Mesodermal cell (in vitro differentiated cells): Measurements from ENCODE around the gene FGF1.

Experiments
- H3K27ac ChIP-seq: 2 replicates; pipeline ENCODE4 v1.7.0; 2013; ENCODE audit warnings: mild to moderate bottlenecking, low read depth, low read length, moderate library complexity; ENCODE audit not compliant: severe bottlenecking
- H3K36me3 ChIP-seq: 2 replicates; pipeline ENCODE4 v1.7.1; 2013; ENCODE audit warnings: mild to moderate bottlenecking, low read length, moderate library complexity; ENCODE audit not compliant: control insufficient read depth, insufficient read depth
- H3K4me1 ChIP-seq: one replicate; pipeline ENCODE4 v1.7.1; 2013; ENCODE audit warnings: mild to moderate bottlenecking, low read length; ENCODE audit not compliant: insufficient read depth, control insufficient read depth, poor library complexity, severe bottlenecking
- H3K4me3 ChIP-seq: 2 replicates; pipeline ENCODE4 v1.7.0; 2013; ENCODE audit warnings: low read length, control low read depth, mild to moderate bottlenecking; ENCODE audit not compliant: insufficient read depth, poor library complexity, severe bottlenecking; ENCODE audit errors: extremely low read depth
- H3K9me3 ChIP-seq: 2 replicates; pipeline ENCODE4 v1.7.1; 2013; ENCODE audit warnings: mild to moderate bottlenecking, low read length, moderate library complexity; ENCODE audit not compliant: control insufficient read depth
- WGBS, 2 experiments: methylation state at CpG; one replicate each; pipeline ENCODE4 v1.1.5; 2013; ENCODE audit warnings: missing lambda C conversion rate in 2 of 2; ENCODE audit not compliant: insufficient coverage in 2 of 2; 5-methylcytosine and 5-hydroxymethylcytosine counted together

Gene FGF1

GRCh38 chr5:142643634-142644033 lies 42.3 kb downstream of the FGF1 start:
- no peaks in the 10 kb centered on the region for H3K9me3 ChIP-seq
- H3K36me3 ChIP-seq, result no peaks in the 10 kb centered on the region
- 83 to 88% methylated on average over 4 of the region's 5 CpGs for WGBS, 2 experiments
- peaks cover 35% of the 10 kb centered on the region for H3K4me1 ChIP-seq
- H3K4me3 ChIP-seq, result no peak overlapping the region
- H3K27ac ChIP-seq, result peak overlapping the region; percentile 81

- H3K4me3 ChIP-seq, result no peak overlapping the region
- H3K27ac ChIP-seq, result no peak overlapping the region
- H3K4me1 ChIP-seq, result peaks cover 37% of the 10 kb centered on the region
- H3K36me3 ChIP-seq, result no peaks in the 10 kb centered on the region
- WGBS, 2 experiments, result 85 to 90% methylated on average over 3 of the region's 3 CpGs
- no peaks in the 10 kb centered on the region for H3K9me3 ChIP-seq
Observed at GRCh38 chr5:142642427-142642826, 43.5 kb downstream of the FGF1 start.

DNA sequence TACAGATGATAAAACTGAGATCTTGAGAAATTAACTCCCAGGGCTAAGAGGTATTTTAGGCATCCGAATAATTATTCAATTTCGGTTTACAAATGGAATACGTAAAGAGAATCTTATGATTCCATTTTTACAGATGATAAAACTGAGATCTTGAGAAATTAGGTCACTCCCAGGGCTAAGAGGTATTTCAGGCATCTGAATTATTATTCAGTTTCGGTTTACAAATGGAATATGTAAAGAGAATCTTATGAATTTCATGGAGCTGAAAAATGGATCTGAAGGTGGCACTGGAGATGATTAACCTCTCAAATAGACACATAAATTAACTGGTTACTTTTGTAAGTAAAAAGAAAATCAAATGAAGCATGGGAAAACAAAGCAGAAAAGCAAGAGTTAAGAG lies 44.2 kb downstream of the FGF1 start:
- Histone ChIP-seq H3K4me3 (no peak overlapping the region), H3K36me3 (no peaks in the 10 kb centered on the region), H3K27ac (no peak overlapping the region), H3K4me1 (peaks cover 37% of the 10 kb centered on the region), H3K9me3 (no peaks in the 10 kb centered on the region)
- WGBS, 2 experiments, result 91 to 100% methylated on average over 1 to 3 of the region's 4 CpGs

DNA sequence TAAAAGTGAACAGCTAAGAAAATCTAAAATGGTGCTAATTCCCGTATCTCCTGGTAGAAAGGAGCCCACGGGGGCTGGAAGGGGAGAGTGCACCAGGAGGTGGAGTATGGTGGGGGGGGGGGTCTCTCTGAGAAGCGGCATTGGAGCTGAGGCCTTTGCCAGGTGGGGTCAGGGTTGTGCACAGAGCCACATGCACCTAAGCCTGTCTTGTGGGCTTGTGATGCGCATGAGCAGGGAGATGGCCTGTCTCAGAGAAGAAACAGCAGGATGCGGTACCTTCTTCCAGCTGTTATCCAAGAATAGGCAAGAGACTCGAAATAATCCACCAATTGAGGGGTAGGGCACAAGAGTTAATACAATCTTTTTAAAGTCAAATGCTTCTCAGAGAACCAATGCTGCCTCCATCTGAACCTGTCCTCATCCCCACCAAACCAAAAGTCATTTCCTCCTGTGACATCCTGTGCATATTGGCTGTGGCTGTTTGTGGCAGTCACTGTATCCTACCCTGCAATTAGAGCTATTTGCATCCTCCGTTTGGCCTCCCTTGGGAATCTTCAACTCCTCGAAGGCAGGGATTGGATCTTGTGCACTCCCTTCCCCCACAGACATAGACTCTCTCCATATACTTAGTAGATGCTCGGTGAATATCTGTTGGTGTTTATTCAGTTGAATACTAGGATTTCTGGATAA lies 45.4 kb downstream of the FGF1 start:
- WGBS, 2 experiments, result 73 to 75% methylated on average over 4 to 5 of the region's 9 CpGs
- Histone ChIP-seq H3K9me3 (no peaks in the 10 kb centered on the region), H3K4me3 (no peak overlapping the region), H3K36me3 (no peaks in the 10 kb centered on the region), H3K4me1 (peaks cover 37% of the 10 kb centered on the region), H3K27ac (no peak overlapping the region)

DNA sequence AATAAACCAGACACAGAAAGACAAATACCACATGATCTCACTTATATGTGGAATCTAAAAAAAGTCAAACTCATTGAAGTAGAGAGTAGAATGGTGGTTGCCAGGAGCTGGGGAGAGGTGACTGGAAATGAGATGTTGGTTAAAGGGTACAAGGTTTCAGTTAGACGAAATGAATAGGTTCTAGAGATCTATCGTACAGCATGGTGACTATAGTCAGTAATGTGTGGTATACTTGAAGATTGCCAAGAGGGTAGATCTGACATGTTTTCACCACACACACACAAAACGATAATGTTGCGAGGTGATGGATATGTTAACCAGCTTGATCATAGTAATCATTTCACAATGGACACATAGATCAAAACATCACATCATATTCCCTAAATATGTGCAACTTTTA lies 46.4 kb downstream of the FGF1 start:
- 40 to 67% methylated on average over 1 of the region's 4 CpGs for WGBS, 2 experiments
- no peaks in the 10 kb centered on the region for H3K36me3 ChIP-seq
- H3K4me3 ChIP-seq, result no peak overlapping the region
- no peak overlapping the region for H3K27ac ChIP-seq
- H3K9me3 ChIP-seq, result no peaks in the 10 kb centered on the region
- peaks cover 35% of the 10 kb centered on the region for H3K4me1 ChIP-seq

GRCh38 chr5:142637871-142638270 lies 48.0 kb downstream of the FGF1 start:
- Histone ChIP-seq H3K27ac (no peak overlapping the region), H3K4me1 (peaks cover 23% of the 10 kb centered on the region), H3K4me3 (no peak overlapping the region), H3K9me3 (no peaks in the 10 kb centered on the region), H3K36me3 (no peaks in the 10 kb centered on the region)
- 100% methylated on average over 2 of the region's 2 CpGs for WGBS, 2 experiments

- no peaks in the 10 kb centered on the region for H3K9me3 ChIP-seq
Observed at GRCh38 chr5:142636698-142637324, 49.1 kb downstream of the FGF1 start.

DNA sequence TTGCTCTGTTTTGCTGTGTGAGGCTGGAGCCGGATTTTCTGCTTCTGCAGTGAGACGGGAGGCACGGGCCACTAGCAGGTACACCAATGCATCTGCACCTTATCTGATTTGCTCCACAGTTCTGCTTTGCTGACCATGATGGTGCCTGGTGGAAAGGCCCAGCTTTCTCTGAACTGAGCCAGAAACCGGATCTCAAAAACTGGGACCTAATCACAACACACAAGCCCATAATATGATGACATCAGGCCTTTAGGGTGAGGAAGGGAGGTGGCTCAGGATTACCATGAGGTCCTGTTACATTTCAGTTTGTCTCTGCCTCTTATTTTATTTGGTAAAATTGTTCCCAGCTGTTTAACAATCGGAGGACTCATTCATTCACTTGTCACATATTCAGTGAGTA lies 49.8 kb downstream of the FGF1 start:
- Histone ChIP-seq H3K9me3 (no peaks in the 10 kb centered on the region), H3K4me1 (peaks cover 20% of the 10 kb centered on the region), H3K27ac (no peak overlapping the region), H3K4me3 (no peak overlapping the region), H3K36me3 (no peaks in the 10 kb centered on the region)
- 95% methylated on average over 3 of the region's 5 CpGs for WGBS, 2 experiments

More at GRCh38 chr5:142636698-142637324, 49.1 kb downstream of the FGF1 start:
- Histone ChIP-seq H3K4me1 (peaks cover 18% of the 10 kb centered on the region), H3K36me3 (no peaks in the 10 kb centered on the region), H3K27ac (no peak overlapping the region), H3K4me3 (no peak overlapping the region)
- 100% methylated on average over 2 of the region's 6 CpGs for WGBS, 2 experiments

- H3K27ac ChIP-seq, result no peak overlapping the region
- no peaks in the 10 kb centered on the region for H3K36me3 ChIP-seq
- H3K4me3 ChIP-seq, result no peak overlapping the region
- WGBS, 2 experiments, result 88 to 94% methylated on average over 3 of the region's 8 CpGs
- H3K4me1 ChIP-seq, result peaks cover 22% of the 10 kb centered on the region
- no peaks in the 10 kb centered on the region for H3K9me3 ChIP-seq
Observed at GRCh38 chr5:142634216-142635011, 51.5 kb downstream of the FGF1 start.

DNA sequence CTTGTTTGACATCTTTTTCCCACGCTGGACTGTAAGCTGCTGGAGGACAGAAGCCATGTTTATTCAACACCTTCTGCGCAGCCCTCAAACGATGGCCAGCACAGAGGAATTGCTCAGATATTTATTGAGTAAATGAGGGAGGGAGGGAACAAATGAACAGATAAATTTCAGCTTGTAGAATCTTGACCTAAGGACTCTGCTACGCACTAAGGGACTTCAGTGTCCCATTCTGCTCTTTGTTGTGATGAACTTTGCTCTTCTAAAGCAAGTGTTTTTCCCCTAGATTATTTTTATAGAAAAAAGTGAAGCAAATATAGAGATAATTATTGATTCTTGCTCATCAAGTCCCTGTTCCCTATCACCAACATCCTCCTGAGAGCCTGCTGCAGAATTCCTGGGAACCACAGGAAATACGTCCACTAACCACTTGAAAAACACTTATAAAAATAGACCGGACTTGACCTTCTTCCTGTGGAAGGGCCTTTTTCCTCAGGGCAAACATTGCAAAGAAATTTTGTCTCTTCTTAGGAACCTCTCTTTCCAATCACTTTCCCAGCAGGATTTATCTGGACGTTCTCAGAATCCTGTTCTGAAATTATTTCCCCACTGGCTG lies 54.9 kb downstream of the FGF1 start:
- no peak overlapping the region for H3K27ac ChIP-seq
- H3K9me3 ChIP-seq, result no peaks in the 10 kb centered on the region
- H3K36me3 ChIP-seq, result no peaks in the 10 kb centered on the region
- no peak overlapping the region for H3K4me3 ChIP-seq
- WGBS, 2 experiments, result 94 to 98% methylated on average over 4 to 5 of the region's 7 CpGs
- H3K4me1 ChIP-seq, result peaks cover 33% of the 10 kb centered on the region
